DND-41 (cell line): ENCODE measurements around the gene ZNF366.

Experiments
- EZH2 ChIP-seq: IDR thresholded peaks from 3 replicates; pipeline ENCODE4 v1.6.1; 2012; ENCODE audit warnings: borderline replicate concordance, low read depth, mild to moderate bottlenecking, moderate library complexity, low read length, inconsistent platforms; ENCODE audit not compliant: severe bottlenecking
- TF ChIP-seq, protein P1 (sequence below): IDR thresholded peaks from 2 replicates; pipeline ENCODE4 v1.5.1; 2012; ENCODE audit warnings: borderline replicate concordance, low read length, moderate library complexity, mild to moderate bottlenecking; ENCODE audit not compliant: poor library complexity, severe bottlenecking; ENCODE audit errors: extremely low read depth

GRCh38 chr5:72472666-72473422, 34.4 kb downstream of the ZNF366 start:
- no peak for TF ChIP-seq EZH2
- TF ChIP-seq, protein P1, sequence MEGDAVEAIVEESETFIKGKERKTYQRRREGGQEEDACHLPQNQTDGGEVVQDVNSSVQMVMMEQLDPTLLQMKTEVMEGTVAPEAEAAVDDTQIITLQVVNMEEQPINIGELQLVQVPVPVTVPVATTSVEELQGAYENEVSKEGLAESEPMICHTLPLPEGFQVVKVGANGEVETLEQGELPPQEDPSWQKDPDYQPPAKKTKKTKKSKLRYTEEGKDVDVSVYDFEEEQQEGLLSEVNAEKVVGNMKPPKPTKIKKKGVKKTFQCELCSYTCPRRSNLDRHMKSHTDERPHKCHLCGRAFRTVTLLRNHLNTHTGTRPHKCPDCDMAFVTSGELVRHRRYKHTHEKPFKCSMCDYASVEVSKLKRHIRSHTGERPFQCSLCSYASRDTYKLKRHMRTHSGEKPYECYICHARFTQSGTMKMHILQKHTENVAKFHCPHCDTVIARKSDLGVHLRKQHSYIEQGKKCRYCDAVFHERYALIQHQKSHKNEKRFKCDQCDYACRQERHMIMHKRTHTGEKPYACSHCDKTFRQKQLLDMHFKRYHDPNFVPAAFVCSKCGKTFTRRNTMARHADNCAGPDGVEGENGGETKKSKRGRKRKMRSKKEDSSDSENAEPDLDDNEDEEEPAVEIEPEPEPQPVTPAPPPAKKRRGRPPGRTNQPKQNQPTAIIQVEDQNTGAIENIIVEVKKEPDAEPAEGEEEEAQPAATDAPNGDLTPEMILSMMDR = no peak
